KOPT-K1 (cell line): ENCODE measurements around the gene BAZ2A.
A peak's percentile ranks its signal among the peaks of the same experiment; 100 is the strongest.
"Not testable (repeated sequence)": the region's sequence is repeated elsewhere in the genome, so short reads cannot be mapped to it uniquely, and the experiment has no call there.

Experiments
- H3K27ac ChIP-seq: fragments of 200-600 bp; sonication (generic); 2 replicates; pipeline ENCODE4 v1.5.1; 2016; ENCODE audit warnings: antibody characterized with exemption, mild to moderate bottlenecking, low read depth, low read length; ENCODE audit not compliant: poor library complexity, severe bottlenecking
- H3K36me3 ChIP-seq: fragments of 200-600 bp; sonication (generic); 2 replicates; pipeline ENCODE4 v1.5.1; 2017; ENCODE audit warnings: antibody characterized with exemption, mild to moderate bottlenecking, low read length, moderate library complexity; ENCODE audit not compliant: insufficient read depth
- H3K9me3 ChIP-seq: fragments of 200-600 bp; sonication (generic); 2 replicates; pipeline ENCODE4 v1.5.1; 2017; ENCODE audit warnings: antibody characterized with exemption, low read length, mild to moderate bottlenecking; ENCODE audit not compliant: insufficient read depth, poor library complexity, severe bottlenecking

Gene BAZ2A

GRCh38 chr12:56591961-56592360, 38.2 kb downstream of the BAZ2A start:
- Histone ChIP-seq H3K36me3 (peaks cover 44% of the 10 kb centered on the region), H3K27ac (no peak overlapping the region), H3K9me3 (no peaks in the 10 kb centered on the region)

GRCh38 chr12:56591126-56591525, 39.0 kb downstream of the BAZ2A start:
- no peaks in the 10 kb centered on the region for H3K9me3 ChIP-seq
- H3K36me3 ChIP-seq = peaks cover 35% of the 10 kb centered on the region
- no peak overlapping the region for H3K27ac ChIP-seq

GRCh38 chr12:56590237-56590830, 39.8 kb downstream of the BAZ2A start:
- Histone ChIP-seq H3K36me3 (peaks cover 27% of the 10 kb centered on the region), H3K27ac (no peak overlapping the region), H3K9me3 (no peaks in the 10 kb centered on the region)

- Histone ChIP-seq H3K36me3 (peaks cover 22% of the 10 kb centered on the region; the same call in 1 of the 2 replicates), H3K9me3 (no peaks in the 10 kb centered on the region), H3K27ac (no peak overlapping the region)
These were observed 40.3 kb downstream of the BAZ2A start for GRCh38 chr12:56589783-56590182.

GRCh38 chr12:56585098-56585497, 45.0 kb downstream of the BAZ2A start:
- Histone ChIP-seq H3K27ac (no peak overlapping the region), H3K36me3 (peaks cover 19% of the 10 kb centered on the region; the same call in 1 of the 2 replicates), H3K9me3 (no peaks in the 10 kb centered on the region)

GRCh38 chr12:56581418-56582145, 48.5 kb downstream of the BAZ2A start:
- Histone ChIP-seq H3K27ac (peak overlapping the region; percentile 81), H3K36me3 (no peaks in the 10 kb centered on the region), H3K9me3 (no peaks in the 10 kb centered on the region)

GRCh38 chr12:56578983-56579546, 51.1 kb downstream of the BAZ2A start:
- H3K9me3 ChIP-seq = no peaks in the 10 kb centered on the region
- no peak overlapping the region for H3K27ac ChIP-seq
- H3K36me3 ChIP-seq = no peaks in the 10 kb centered on the region

GRCh38 chr12:56577248-56577647, 52.9 kb downstream of the BAZ2A start:
- H3K27ac ChIP-seq, H3K9me3 ChIP-seq, H3K36me3 ChIP-seq: not testable (repeated sequence)

GRCh38 chr12:56574210-56574609, 55.9 kb downstream of the BAZ2A start:
- Histone ChIP-seq H3K36me3 (no peaks in the 10 kb centered on the region), H3K9me3 (no peaks in the 10 kb centered on the region)

GRCh38 chr12:56572288-56572687, 57.8 kb downstream of the BAZ2A start:
- H3K9me3 ChIP-seq = no peaks in the 10 kb centered on the region
- H3K36me3 ChIP-seq = no peaks in the 10 kb centered on the region
- H3K27ac ChIP-seq = no peak overlapping the region

More at GRCh38 chr12:56574210-56574609, 55.9 kb downstream of the BAZ2A start:
- no peak overlapping the region for H3K27ac ChIP-seq

GRCh38 chr12:56571121-56571520, 59.0 kb downstream of the BAZ2A start:
- H3K27ac ChIP-seq = peak overlapping the region; percentile 73
- no peaks in the 10 kb centered on the region for H3K9me3 ChIP-seq
- H3K36me3 ChIP-seq = no peaks in the 10 kb centered on the region

- H3K27ac ChIP-seq = no peak overlapping the region
- H3K9me3 ChIP-seq = no peaks in the 10 kb centered on the region
- H3K36me3 ChIP-seq = no peaks in the 10 kb centered on the region
These were observed 62.0 kb downstream of the BAZ2A start for GRCh38 chr12:56568146-56568545.

- Histone ChIP-seq H3K9me3 (no peaks in the 10 kb centered on the region), H3K27ac (peak overlapping the region; percentile 70), H3K36me3 (no peaks in the 10 kb centered on the region)
These were observed 64.5 kb downstream of the BAZ2A start for GRCh38 chr12:56565510-56566101.

- no peak overlapping the region for H3K27ac ChIP-seq
These were observed 79.1 kb downstream of the BAZ2A start for GRCh38 chr12:56551070-56551469.

GRCh38 chr12:56546680-56547079, 83.4 kb downstream of the BAZ2A start:
- H3K36me3 ChIP-seq = no peaks in the 10 kb centered on the region
- no peak overlapping the region for H3K27ac ChIP-seq
- no peaks in the 10 kb centered on the region for H3K9me3 ChIP-seq

More at GRCh38 chr12:56551070-56551469, 79.1 kb downstream of the BAZ2A start:
- Histone ChIP-seq H3K9me3 (no peaks in the 10 kb centered on the region), H3K36me3 (no peaks in the 10 kb centered on the region)
